ENCODE results near the gene PTPN23.

PTPN23 gene

GRCh38 chr3:47420511-47421484 lies 40.0 kb downstream of the PTPN23 start:
- DNase-seq, result peak; percentile 73

DNA sequence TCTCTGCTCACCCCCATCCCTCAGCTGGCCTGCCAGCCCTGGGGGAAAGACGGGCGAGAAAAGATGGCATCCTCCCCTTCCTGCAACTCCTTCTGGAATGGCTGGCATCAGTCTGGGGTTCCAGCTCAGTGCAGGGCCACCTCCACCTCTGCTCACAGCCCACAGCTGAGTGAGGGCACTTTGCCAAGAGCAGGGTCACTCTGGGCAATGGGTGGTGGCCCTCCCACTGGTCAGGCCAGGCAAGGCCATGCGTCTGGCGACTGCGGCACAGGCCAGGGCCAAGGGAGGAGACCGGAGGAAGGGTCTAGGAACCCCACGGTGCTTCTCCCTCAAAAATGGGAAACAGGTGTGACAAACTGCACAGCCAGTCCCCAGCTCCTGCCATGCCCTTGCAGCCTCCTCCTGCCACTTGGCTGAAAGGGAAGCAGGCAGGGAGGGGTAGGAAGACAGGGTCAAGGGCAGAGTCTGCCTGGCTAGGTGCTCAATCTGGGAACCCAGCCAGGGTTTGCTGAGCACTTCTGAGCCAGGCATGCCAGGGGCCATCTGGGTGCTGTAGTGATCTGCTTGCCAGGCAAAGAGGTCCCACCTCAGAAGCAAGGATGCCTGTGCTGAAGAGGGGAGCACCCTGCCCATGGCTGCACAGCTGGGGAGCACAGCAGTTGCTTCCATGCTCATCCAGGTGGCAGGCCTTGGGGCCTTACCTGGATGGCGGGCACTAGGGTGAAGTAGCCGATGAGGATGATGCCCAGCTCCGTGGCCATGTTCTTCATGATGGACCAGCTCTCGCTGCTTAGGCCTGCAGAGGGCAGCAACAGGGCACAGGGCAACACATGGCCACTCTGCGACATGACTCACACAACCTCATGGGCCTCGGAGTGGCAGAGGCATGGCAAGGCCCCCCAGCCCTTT lies 41.2 kb downstream of the PTPN23 start:
- peak; percentile 25 for DNase-seq

DNA sequence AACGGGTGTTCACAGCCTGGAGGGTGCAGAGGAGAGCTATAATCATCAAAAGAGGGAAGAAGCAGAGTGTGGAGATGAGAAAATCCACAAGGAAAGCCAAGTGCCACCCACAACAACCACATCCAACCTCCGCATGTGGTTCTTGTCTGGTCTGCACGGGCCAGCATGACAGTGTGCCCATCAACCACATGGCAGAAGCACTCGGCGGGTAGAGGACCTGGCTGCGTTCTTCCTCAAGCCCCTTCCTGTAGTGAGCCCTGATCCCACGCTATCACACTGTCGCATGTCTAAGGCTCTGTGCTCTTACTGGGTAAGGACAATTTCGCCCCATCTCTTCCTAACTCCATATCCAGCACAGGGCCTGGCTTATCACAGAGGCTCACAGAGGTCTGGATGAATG lies 41.9 kb downstream of the PTPN23 start:
- DNase-seq, result no peak

DNA sequence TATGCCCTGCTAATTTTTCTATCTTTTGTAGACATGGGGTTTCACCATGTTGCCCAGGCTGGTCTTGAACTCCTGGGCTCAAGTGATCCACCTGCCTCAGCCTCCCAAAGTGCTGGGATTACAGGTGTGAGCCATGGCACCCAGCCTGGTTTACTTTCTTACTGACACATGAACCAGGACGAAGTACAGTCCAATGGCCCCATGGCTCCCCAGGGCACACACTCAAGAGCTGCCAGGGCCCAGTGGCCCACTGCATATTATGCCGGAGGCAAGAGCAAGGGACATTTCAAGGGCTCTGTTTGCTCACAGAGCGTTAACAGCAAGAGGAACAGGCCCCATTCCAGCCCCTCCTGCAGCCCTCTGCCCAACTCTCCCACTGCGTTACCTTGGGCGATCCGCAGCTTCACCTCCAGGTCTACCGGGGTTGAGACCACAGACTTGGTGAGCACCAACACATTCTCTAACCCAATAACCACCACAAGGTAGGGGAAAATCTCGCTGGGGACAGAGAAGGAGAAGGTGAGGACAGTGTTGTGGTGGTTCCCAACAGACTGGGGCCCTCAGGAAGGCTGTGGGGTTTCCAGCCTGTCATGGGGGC lies 42.8 kb downstream of the PTPN23 start:
- no peak for DNase-seq

DNA sequence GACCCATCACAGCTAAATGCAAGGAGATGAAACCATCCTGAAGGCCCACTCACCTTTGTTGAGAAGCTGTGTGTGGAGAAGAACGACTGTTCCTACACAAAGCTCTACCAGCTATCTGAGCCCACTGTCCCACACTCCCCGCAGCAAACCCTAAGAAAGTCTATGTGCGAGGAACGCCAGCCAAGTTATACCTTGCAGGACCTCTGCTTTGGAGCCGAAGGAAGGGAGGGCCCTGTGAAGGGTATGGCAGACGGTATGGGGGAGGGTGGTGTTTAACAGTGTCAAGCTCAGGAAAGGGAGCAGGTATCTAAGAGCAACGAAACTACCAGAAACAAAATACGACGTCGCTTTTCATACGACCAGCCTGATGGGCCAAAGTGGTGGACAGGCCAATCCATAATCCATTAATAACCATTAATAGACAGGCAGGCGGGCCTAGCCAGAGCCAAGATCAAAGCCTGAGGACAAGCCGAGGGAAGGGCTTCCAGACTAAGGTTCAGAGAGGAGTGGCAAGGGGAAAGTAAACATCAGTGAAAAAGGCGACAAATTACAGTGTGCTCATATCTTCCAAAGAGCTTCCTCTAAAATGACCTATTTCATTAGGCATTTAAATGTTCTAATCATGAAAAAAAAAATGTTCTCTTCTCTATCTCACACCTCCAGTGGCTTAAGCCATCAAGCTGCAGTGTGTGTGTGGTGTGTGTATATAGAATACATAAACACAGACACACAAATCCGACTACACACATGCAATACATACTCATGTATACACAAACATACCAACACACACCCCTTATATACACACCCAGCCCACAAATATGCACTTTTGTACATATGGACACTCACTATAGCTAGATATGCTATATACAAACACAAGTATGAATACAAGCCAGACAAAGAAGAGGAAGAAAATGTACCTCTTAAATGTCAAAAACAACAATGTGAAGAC lies 43.9 kb downstream of the PTPN23 start:
- DNase-seq, result no peak

DNA sequence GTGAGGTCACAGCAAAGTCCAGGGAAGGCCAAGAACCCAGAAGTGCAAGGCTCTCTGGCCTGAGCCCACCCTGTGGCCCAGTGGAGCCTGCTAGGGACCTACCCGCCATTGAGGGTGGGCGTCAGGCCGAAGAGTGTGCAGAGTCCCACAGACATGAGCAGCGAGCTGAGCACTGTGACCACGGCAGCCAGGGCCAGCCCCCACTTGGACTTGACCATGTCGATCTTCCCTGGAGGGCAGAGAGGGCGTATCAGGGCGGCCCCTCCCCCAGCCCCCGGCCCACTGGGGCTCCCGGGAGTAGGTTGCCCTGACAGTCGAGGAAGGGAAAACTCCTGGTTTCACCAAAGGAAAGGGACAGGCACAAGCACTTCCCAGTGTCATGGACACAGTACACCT lies 44.6 kb downstream of the PTPN23 start:
- DNase-seq, result no peak

- no peak for DNase-seq
Observed at GRCh38 chr3:47425959-47426358, 45.1 kb downstream of the PTPN23 start.

- no peak for DNase-seq
Observed at GRCh38 chr3:47427866-47428265, 47.0 kb downstream of the PTPN23 start.

DNA sequence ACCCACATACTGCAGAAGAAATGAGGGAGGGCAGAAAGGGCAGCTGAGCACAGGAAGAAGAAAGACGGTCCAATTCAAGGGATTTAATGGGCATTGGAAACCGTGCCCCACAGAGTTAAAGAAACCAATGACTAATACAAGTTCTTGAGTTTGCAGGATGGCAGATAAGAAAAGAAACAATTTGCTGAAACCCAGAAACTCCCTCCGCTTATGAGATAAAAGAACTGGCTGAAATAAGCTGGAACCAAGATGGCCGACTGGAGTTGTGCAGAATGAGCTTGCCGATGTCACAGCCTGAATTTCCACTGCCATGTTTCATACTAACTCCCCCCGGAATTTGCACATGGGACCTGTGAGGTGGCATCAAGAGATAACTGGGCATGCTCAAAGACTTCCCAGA lies 47.8 kb downstream of the PTPN23 start:
- DNase-seq, result no peak

- no peak for DNase-seq
Observed at GRCh38 chr3:47429476-47430270, 48.9 kb downstream of the PTPN23 start.

DNA sequence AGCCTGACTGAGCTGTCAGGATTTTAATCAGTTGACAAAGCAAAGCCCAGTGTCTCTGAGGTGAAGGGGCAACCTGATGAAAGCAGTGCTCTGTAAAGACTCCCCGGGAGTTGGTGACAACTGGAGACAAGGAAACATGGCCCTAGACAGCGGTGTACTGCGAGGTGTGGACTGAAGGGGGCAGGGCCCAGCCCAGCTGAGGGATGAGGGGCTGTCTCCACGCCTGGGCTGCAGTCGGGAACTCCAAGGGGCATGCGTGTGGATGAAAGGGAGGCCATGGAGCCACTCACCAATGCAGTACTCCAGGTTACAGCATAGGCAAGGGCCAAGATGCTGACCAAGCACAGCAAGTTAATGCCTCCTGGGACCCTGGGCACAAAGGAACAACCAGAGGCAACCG lies 49.8 kb downstream of the PTPN23 start:
- no peak for DNase-seq

DNA sequence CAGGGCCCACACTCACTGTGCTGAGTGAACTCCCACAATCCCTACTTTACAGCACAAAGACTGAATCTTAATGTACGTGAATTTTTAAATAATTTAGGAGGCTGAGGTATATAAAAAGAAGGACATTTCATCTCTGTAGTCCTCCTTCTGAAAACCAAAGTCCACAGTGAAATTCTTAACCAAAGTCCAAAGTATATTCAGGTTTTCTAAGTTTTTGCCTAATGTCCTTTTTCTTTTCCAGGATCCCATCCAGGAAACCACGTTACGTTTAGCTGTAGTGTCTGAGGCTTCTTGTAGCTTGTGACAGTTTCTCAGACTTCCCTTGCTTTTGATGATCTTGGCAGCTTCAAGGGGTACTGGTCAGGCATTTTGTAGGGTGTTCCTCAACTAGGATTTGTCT lies 50.4 kb downstream of the PTPN23 start:
- no peak for DNase-seq

- no peak for DNase-seq
Observed at GRCh38 chr3:47432673-47433072, 51.9 kb downstream of the PTPN23 start.

GRCh38 chr3:47433796-47434195 lies 53.0 kb downstream of the PTPN23 start:
- no peak for DNase-seq

- DNase-seq, result no peak
Observed at GRCh38 chr3:47434849-47435248, 54.0 kb downstream of the PTPN23 start.

GRCh38 chr3:47436180-47436579 lies 55.4 kb downstream of the PTPN23 start:
- no peak for DNase-seq

GRCh38 chr3:47440131-47440530 lies 59.3 kb downstream of the PTPN23 start:
- DNase-seq, result no peak

- DNase-seq, result no peak
Observed at GRCh38 chr3:47441796-47442551, 61.2 kb downstream of the PTPN23 start.

DNA sequence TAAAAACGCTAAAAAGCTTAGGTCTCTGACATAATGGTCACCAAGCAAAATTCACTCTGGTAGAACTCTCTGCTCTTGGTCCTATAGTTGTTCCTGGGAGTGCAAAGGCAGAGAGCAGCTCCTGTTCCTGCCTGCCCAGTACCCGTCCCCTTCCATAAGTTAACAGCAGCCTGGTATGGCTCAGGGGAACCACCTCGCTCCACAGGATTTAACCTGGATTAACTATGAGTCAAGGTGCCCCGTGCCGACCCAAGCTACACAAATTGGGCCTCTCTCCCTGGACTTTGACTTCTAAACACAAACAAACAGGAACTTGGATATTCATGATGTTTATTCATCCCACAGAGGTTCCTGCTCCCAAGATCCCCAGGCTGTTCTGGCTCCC lies 62.8 kb downstream of the PTPN23 start:
- DNase-seq, result no peak

- DNase-seq, result no peak
Observed at GRCh38 chr3:47444103-47444502, 63.3 kb downstream of the PTPN23 start.

Data from NCI-H69 (cell line).